G401 (cell line): ENCODE measurements around the gene TNPO1. TPM values are rescaled to one million over a fixed set of nuclear protein-coding genes. Genes with fewer than 3 reads are reported as not detected.

Experiments used
- DNase-seq: peaks from one replicate; pipeline ENCODE4 v3.0.0-alpha.2; 2015; ENCODE audit warnings: low spot score
- in situ Hi-C: cut with HindIII; loops from 2 replicates; pipeline ENCODE4 v1.10.0; 2016; ENCODE audit warnings: low sequenced_read_pairs, mixed read lengths
- total RNA-seq: library from RNA; depleted of rRNA; stranded (reverse); fragments of >200 nt; shearing (Covaris generic); gene quantifications from 2 replicates; pipeline ENCODE4 v1.2.3, GENCODE V29; 2014

TNPO1 gene
- total RNA-seq, 1 experiment from 2014 or later = 149 TPM

- in situ Hi-C loops = no loop called here
- DNase-seq = peak; percentile 74
Observed at GRCh38 chr5:72817076-72817481, 618 bp downstream of the TNPO1 start.

GRCh38 chr5:72817671-72818266, 1.3 kb downstream of the TNPO1 start:
- peak; percentile 41 for DNase-seq
- in situ Hi-C loops = no loop called here

- DNase-seq = peak; percentile 77
- in situ Hi-C loops = no loop called here
Observed at GRCh38 chr5:72818866-72819534, 2.5 kb downstream of the TNPO1 start.

GRCh38 chr5:72821776-72822175, 5.3 kb downstream of the TNPO1 start:
- in situ Hi-C loops = no loop called here
- no peak for DNase-seq

GRCh38 chr5:72822944-72823343, 6.5 kb downstream of the TNPO1 start:
- DNase-seq = no peak
- in situ Hi-C loops = no loop called here

GRCh38 chr5:72829707-72830106, 13.2 kb downstream of the TNPO1 start:
- no peak for DNase-seq
- in situ Hi-C loops = no loop called here

GRCh38 chr5:72830362-72830761, 13.9 kb downstream of the TNPO1 start:
- in situ Hi-C loops = no loop called here
- no peak for DNase-seq

GRCh38 chr5:72831685-72832084, 15.2 kb downstream of the TNPO1 start:
- no peak for DNase-seq
- in situ Hi-C loops = no loop called here

GRCh38 chr5:72834924-72835323, 18.5 kb downstream of the TNPO1 start:
- in situ Hi-C loops = no loop called here
- no peak for DNase-seq

GRCh38 chr5:72835633-72836032, 19.2 kb downstream of the TNPO1 start:
- in situ Hi-C loops = no loop called here

GRCh38 chr5:72836810-72837209, 20.3 kb downstream of the TNPO1 start:
- DNase-seq = no peak
- in situ Hi-C loops = no loop called here

More at GRCh38 chr5:72835633-72836032, 19.2 kb downstream of the TNPO1 start:
- no peak for DNase-seq

- no peak for DNase-seq
- in situ Hi-C loops = no loop called here
Observed at GRCh38 chr5:72837524-72838096, 21.1 kb downstream of the TNPO1 start.

GRCh38 chr5:72840041-72840440, 23.6 kb downstream of the TNPO1 start:
- DNase-seq = no peak
- in situ Hi-C loops = no loop called here

GRCh38 chr5:72841756-72842535, 25.5 kb downstream of the TNPO1 start:
- DNase-seq = no peak
- in situ Hi-C loops = no loop called here

GRCh38 chr5:72842816-72843215, 26.4 kb downstream of the TNPO1 start:
- no peak for DNase-seq
- in situ Hi-C loops = no loop called here

GRCh38 chr5:72844218-72844603, 27.8 kb downstream of the TNPO1 start:
- in situ Hi-C loops = no loop called here
- no peak for DNase-seq

- no peak for DNase-seq
- in situ Hi-C loops = no loop called here
Observed at GRCh38 chr5:72845889-72846288, 29.4 kb downstream of the TNPO1 start.

GRCh38 chr5:72846483-72846882, 30.0 kb downstream of the TNPO1 start:
- in situ Hi-C loops = no loop called here
- DNase-seq = no peak

- DNase-seq = no peak
- in situ Hi-C loops = no loop called here
Observed at GRCh38 chr5:72847439-72847838, 31.0 kb downstream of the TNPO1 start.

- in situ Hi-C loops = no loop called here
- DNase-seq = peak; percentile 93
Observed at GRCh38 chr5:72847989-72848473, 31.6 kb downstream of the TNPO1 start.
